IMR-90 (cell line): Measurements from ENCODE around the gene JPT2. TPM values are rescaled to one million over a fixed set of nuclear protein-coding genes. Genes with fewer than 3 reads are reported as not detected.

ENCODE experiments used
- ATAC-seq: fragments of 200-7000 bp; cut with Tn5 transposase; 2 replicates; pipeline ENCODE4 v1.9.1; 2020; ENCODE audit warnings: low read depth, mild to moderate bottlenecking, moderate library complexity
- BruUV-seq: library from RNA; stranded (reverse); fragments of 400-500 nt; replicated peaks from 2 replicates; lab custom pipeline; 2021; lab: Mats Ljungman, UMichigan
- CTCF ChIA-PET: fragments of 300-600 bp; formaldehyde crosslinking; extraction: SDS; loops from one replicate; lab custom pipeline; 2021; ENCODE audit warnings: antibody characterized with exemption; lab: Yijun Ruan, JAX
- POLR2A ChIA-PET: fragments of 300-600 bp; sonication (Branson Sonifier 250); formaldehyde crosslinking; loops from one replicate; lab custom pipeline; 2022; ENCODE audit warnings: antibody characterized with exemption; ENCODE audit not compliant: unreplicated experiment; lab: Charles Lee
- DNase-seq: peaks from one replicate; pipeline ENCODE4 v3.0.0; 2013
- H2AFZ ChIP-seq: replicated peaks from 2 replicates; pipeline ENCODE3; 2013; ENCODE audit warnings: low read length, mild to moderate bottlenecking; ENCODE audit not compliant: poor library complexity
- H2AK5ac ChIP-seq: 2 replicates; pipeline ENCODE4 v1.6.1; 2013; ENCODE audit warnings: low read depth, low read length, inconsistent platforms
- H2AK9ac ChIP-seq: replicated peaks from 2 replicates; pipeline ENCODE3; 2013; ENCODE audit warnings: mild to moderate bottlenecking, low read depth, low read length, moderate library complexity; ENCODE audit not compliant: poor library complexity
- H2BK120ac ChIP-seq: 2 replicates; pipeline ENCODE4 v1.6.1; 2013; ENCODE audit warnings: low read depth, low read length, inconsistent platforms
- H2BK15ac ChIP-seq: 3 replicates; pipeline ENCODE4 v1.6.1; 2013; ENCODE audit warnings: low read depth, low read length, inconsistent platforms
- H2BK20ac ChIP-seq: 2 replicates; pipeline ENCODE4 v1.6.1; 2013; ENCODE audit warnings: low read depth, mild to moderate bottlenecking, inconsistent platforms, low read length, moderate library complexity
- H2BK5ac ChIP-seq: 2 replicates; pipeline ENCODE4 v1.6.1; 2013; ENCODE audit warnings: mild to moderate bottlenecking, low read depth, low read length, inconsistent platforms; ENCODE audit not compliant: poor library complexity, severe bottlenecking
- H3K14ac ChIP-seq: replicated peaks from 2 replicates; pipeline ENCODE4 v1.6.1; 2013; ENCODE audit warnings: low read depth, low read length, inconsistent platforms
- H3K18ac ChIP-seq: 2 replicates; pipeline ENCODE4 v1.6.1; 2013; ENCODE audit warnings: low read depth, low read length, control low read depth
- H3K23ac ChIP-seq: 2 replicates; pipeline ENCODE4 v1.6.1; 2013; ENCODE audit warnings: low read depth, low read length, inconsistent platforms
- H3K27ac ChIP-seq: 2 replicates; pipeline ENCODE4 v1.5.1; 2013; ENCODE audit warnings: mild to moderate bottlenecking, control low read depth, low read length; ENCODE audit not compliant: insufficient read depth
- H3K27me3 ChIP-seq: 2 replicates; pipeline ENCODE4 v1.6.1; 2013; ENCODE audit warnings: low read length; ENCODE audit not compliant: control insufficient read depth, insufficient read depth
- H3K36me3 ChIP-seq: 2 replicates; pipeline ENCODE4 v1.6.1; 2013; ENCODE audit warnings: low read length, mixed read lengths; ENCODE audit not compliant: control insufficient read depth, insufficient read depth
- H3K4ac ChIP-seq: 2 replicates; pipeline ENCODE4 v1.6.1; 2013; ENCODE audit warnings: low read depth, low read length, inconsistent platforms
- H3K4me1 ChIP-seq: 2 replicates; pipeline ENCODE4 v1.6.1; 2013; ENCODE audit warnings: low read length, mixed read lengths; ENCODE audit not compliant: control insufficient read depth, insufficient read depth
- H3K4me2 ChIP-seq: 2 replicates; pipeline ENCODE4 v1.6.1; 2013; ENCODE audit warnings: low read depth, mild to moderate bottlenecking, control low read depth, low read length, moderate library complexity
- H3K4me3 ChIP-seq: 2 replicates; pipeline ENCODE4 v1.5.1; 2013; ENCODE audit warnings: low read depth, mild to moderate bottlenecking, control low read depth, low read length, moderate library complexity; ENCODE audit not compliant: insufficient read depth
- H3K56ac ChIP-seq: 2 replicates; pipeline ENCODE4 v1.6.1; 2013; ENCODE audit warnings: low read length, inconsistent platforms; ENCODE audit not compliant: insufficient read depth; ENCODE audit errors: extremely low read depth
- H3K79me1 ChIP-seq, 2 experiments: 2 replicates each; pipeline ENCODE4 v1.6.1; 2013; ENCODE audit warnings: low read length in 2 of 2, inconsistent platforms in 1 of 2, low read depth in 1 of 2
- H3K9ac ChIP-seq: 2 replicates; pipeline ENCODE4 v1.6.1; 2013; ENCODE audit warnings: low read depth, low read length, control low read depth
- H3K9me1 ChIP-seq: 2 replicates; pipeline ENCODE4 v1.6.1; 2013; ENCODE audit warnings: low read length, inconsistent platforms; ENCODE audit not compliant: insufficient read depth
- H3K9me3 ChIP-seq: 2 replicates; pipeline ENCODE4 v1.6.1; 2013; ENCODE audit warnings: low read length; ENCODE audit not compliant: control insufficient read depth, insufficient read depth
- H4K20me1 ChIP-seq: 2 replicates; pipeline ENCODE4 v1.6.1; 2013; ENCODE audit warnings: low read length, inconsistent platforms; ENCODE audit not compliant: insufficient read depth
- H4K5ac ChIP-seq: 2 replicates; pipeline ENCODE4 v1.6.1; 2013; ENCODE audit warnings: mild to moderate bottlenecking, low read depth, low read length, control low read depth
- H4K8ac ChIP-seq, 2 experiments: 2 replicates each; pipeline ENCODE4 v1.6.1; 2013; ENCODE audit warnings: low read depth in 2 of 2, low read length in 2 of 2, control low read depth in 1 of 2, inconsistent platforms in 1 of 2
- H4K91ac ChIP-seq: 2 replicates; pipeline ENCODE4 v1.6.1; 2013; ENCODE audit warnings: low read depth, low read length, inconsistent platforms; ENCODE audit not compliant: insufficient read depth
- BHLHE40 ChIP-seq: fragments of 150-350 bp; IDR thresholded peaks from 2 replicates; pipeline ENCODE4 v1.6.1; 2016; ENCODE audit warnings: mild to moderate bottlenecking, low read depth, low read length
- CEBPB ChIP-seq: IDR thresholded peaks from 2 replicates; pipeline ENCODE4 v1.6.1; 2012; ENCODE audit warnings: low read depth, low read length, improper control_type of control experiment
- CHD1 ChIP-seq: IDR thresholded peaks from 2 replicates; pipeline ENCODE4 v1.6.1; 2012; ENCODE audit warnings: low read depth, low read length, improper control_type of control experiment
- FOS ChIP-seq: fragments of 150-350 bp; IDR thresholded peaks from 2 replicates; pipeline ENCODE4 v1.6.1; 2016; ENCODE audit warnings: low read depth, low read length
- MAFK ChIP-seq: IDR thresholded peaks from 2 replicates; pipeline ENCODE4 v1.6.1; 2012; ENCODE audit warnings: low read depth, low read length, improper control_type of control experiment
- MAZ ChIP-seq: IDR thresholded peaks from 2 replicates; pipeline ENCODE4 v1.6.1; 2012; ENCODE audit warnings: low read depth, mild to moderate bottlenecking, low read length, improper control_type of control experiment, moderate library complexity, borderline replicate concordance
- MXI1 ChIP-seq: IDR thresholded peaks from 2 replicates; pipeline ENCODE4 v1.6.1; 2012; ENCODE audit warnings: low read depth, mild to moderate bottlenecking, low read length, moderate library complexity, borderline replicate concordance
- NFE2L2 ChIP-seq: fragments of 150-350 bp; IDR thresholded peaks from 2 replicates; pipeline ENCODE4 v1.6.1; 2016; ENCODE audit warnings: low read depth, mild to moderate bottlenecking, low read length
- POLR2A ChIP-seq: IDR thresholded peaks from 2 replicates; pipeline ENCODE4 v1.6.1; 2012; ENCODE audit warnings: mild to moderate bottlenecking, low read depth, low read length
- RAD21 ChIP-seq: IDR thresholded peaks from 2 replicates; pipeline ENCODE4 v1.6.1; 2012; ENCODE audit warnings: low read length, improper control_type of control experiment
- RCOR1 ChIP-seq: IDR thresholded peaks from 2 replicates; pipeline ENCODE4 v1.6.1; 2012; ENCODE audit warnings: mild to moderate bottlenecking, low read length, improper control_type of control experiment; ENCODE audit not compliant: insufficient replicate concordance
- RFX5 ChIP-seq: IDR thresholded peaks from 2 replicates; pipeline ENCODE4 v1.8.0; 2012; ENCODE audit warnings: low read depth, mild to moderate bottlenecking, low read length, moderate library complexity
- SMC3 ChIP-seq: fragments of 150-350 bp; IDR thresholded peaks from 2 replicates; pipeline ENCODE4 v1.6.1; 2016; ENCODE audit warnings: low read depth, mild to moderate bottlenecking, antibody characterized with exemption, low read length, moderate library complexity
- WGBS, 2 experiments: methylation state at CpG; one replicate each; pipeline versions ENCODE4 v1.1.5 to v1.1.7; 2013; ENCODE audit warnings: missing lambda C conversion rate in 2 of 2; ENCODE audit not compliant: insufficient read length in 1 of 2; ENCODE audit errors: extremely low coverage in 2 of 2; 5-methylcytosine and 5-hydroxymethylcytosine counted together
- dilution Hi-C: fragments of 300-500 bp; cut with HindIII; formaldehyde crosslinking; loops from one replicate; pipeline ENCODE4 v1.14.3; 2018; ENCODE audit warnings: low sequenced_read_pairs; ENCODE audit not compliant: unreplicated experiment
- in situ Hi-C: fragments of 300-500 bp; cut with MboI; formaldehyde crosslinking; loops from 3 replicates; pipeline ENCODE4 v1.14.3; 2019; ENCODE audit warnings: low sequenced_read_pairs, inconsistent platforms, mixed read lengths
- intact Hi-C: fragments of 100-400 bp; cut with micrococcal nuclease; formaldehyde crosslinking; loops from 2 replicates; pipeline ENCODE4 v1.10.0; 2022
- polyA plus RNA-seq, 3 experiments: library from polyadenylated mRNA; depleted of rRNA; stranded (reverse); fragments of >200 nt; gene quantifications; 2 replicates each; pipeline ENCODE4 v1.2.3, GENCODE V29; 2012; ENCODE audit warnings: low replicate concordance in 1 of 3
- total RNA-seq: library from RNA; depleted of rRNA; stranded (reverse); fragments of >200 nt; gene quantifications from 2 replicates; pipeline ENCODE4 v1.2.3, GENCODE V29; 2012
- TF ChIP-seq, protein P1 (sequence below): conservative IDR thresholded peaks from 2 replicates; pipeline ENCODE4 v1.5.1; 2012; ENCODE audit warnings: mild to moderate bottlenecking, low read depth, low read length, improper control_type of control experiment
- TF ChIP-seq, protein P2 (sequence below): fragments of 150-350 bp; IDR thresholded peaks from 2 replicates; pipeline ENCODE4 v1.6.1; 2017; ENCODE audit warnings: mild to moderate bottlenecking, antibody characterized with exemption, low read length, low read depth
- TF ChIP-seq, protein P3 (sequence below): fragments of 150-350 bp; IDR thresholded peaks from 2 replicates; pipeline ENCODE4 v1.6.1; 2016; ENCODE audit warnings: low read depth, mild to moderate bottlenecking, low read length, moderate library complexity, borderline replicate concordance

The JPT2 gene
- total and polyA plus RNA-seq, 2 of the 4 experiments (the other 2 are of a cell fraction): 40.0 to 41.5 TPM

DNA sequence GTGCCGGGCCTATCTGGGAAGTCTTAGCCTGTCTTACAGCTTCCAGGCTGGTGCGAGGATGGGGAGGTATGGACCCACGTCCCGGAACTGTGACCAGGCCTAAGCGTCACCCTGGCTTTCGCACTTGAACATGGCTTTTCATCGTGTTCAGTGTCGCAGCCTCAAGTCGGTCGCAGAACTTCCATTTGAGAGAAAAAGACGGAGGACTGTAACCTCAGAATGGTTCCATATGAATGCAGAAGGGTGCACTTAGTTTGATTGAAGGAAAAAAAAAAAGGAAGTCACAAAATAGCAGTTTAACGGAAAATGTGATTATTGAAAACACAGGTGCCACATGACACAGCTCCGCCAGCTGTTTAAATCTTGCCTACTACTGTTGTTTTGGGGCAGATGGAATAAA, 30.2 kb upstream of the JPT2 start:
- no peak overlapping the region for H3K4me3 ChIP-seq
- peaks cover 32 to 75% of the 10 kb centered on the region in 2 experiments for H3K79me1 ChIP-seq
- no peak overlapping the region for H4K8ac ChIP-seq
- no peak overlapping the region for H3K18ac ChIP-seq
- H2AK9ac ChIP-seq: no peak overlapping the region
- no peak overlapping the region for H3K9ac ChIP-seq
- no peak overlapping the region for H2BK5ac ChIP-seq
- no peak overlapping the region for H2BK120ac ChIP-seq
- WGBS, 2 experiments: 95% methylated on average over 12 of the region's 13 CpGs; no CpG with 5 or more reads in 1 of the 2 experiments
- no peak overlapping the region for H3K23ac ChIP-seq
- no peaks in the 10 kb centered on the region for H3K9me3 ChIP-seq
- DNase-seq (no peak), ATAC-seq (no peak)
- H2BK15ac ChIP-seq: no peak overlapping the region
- peaks cover 50% of the 10 kb centered on the region for H4K20me1 ChIP-seq
- H3K4me1 ChIP-seq: peaks cover 3% of the 10 kb centered on the region; the same call in 1 of the 2 replicates
- ChIA-PET POLR2A (no interaction called here), CTCF (interaction anchor here (0.6 kb wide), 1 partner anchor 50 kb away, joined by 4 read pairs; no protein-coding TSS in a partner anchor)
- intact Hi-C loops: no loop called here
- H3K9me1 ChIP-seq: peaks cover 32% of the 10 kb centered on the region
- H3K36me3 ChIP-seq: peaks cover 51% of the 10 kb centered on the region
- H3K27me3 ChIP-seq: no peaks in the 10 kb centered on the region
- in situ Hi-C loops: no loop called here
- H3K14ac ChIP-seq: no peak overlapping the region
- H3K4ac ChIP-seq: no peak overlapping the region
- no peak overlapping the region for H4K91ac ChIP-seq
- TF ChIP-seq MAZ (no peak), BHLHE40 (no peak), MXI1 (no peak), SMC3 (no peak), MAFK (no peak), RCOR1 (no peak), FOS (no peak), CHD1 (no peak), NFE2L2 (no peak), RFX5 (no peak), CEBPB (no peak), POLR2A (no peak), RAD21 (no peak)
- TF ChIP-seq, protein P1, sequence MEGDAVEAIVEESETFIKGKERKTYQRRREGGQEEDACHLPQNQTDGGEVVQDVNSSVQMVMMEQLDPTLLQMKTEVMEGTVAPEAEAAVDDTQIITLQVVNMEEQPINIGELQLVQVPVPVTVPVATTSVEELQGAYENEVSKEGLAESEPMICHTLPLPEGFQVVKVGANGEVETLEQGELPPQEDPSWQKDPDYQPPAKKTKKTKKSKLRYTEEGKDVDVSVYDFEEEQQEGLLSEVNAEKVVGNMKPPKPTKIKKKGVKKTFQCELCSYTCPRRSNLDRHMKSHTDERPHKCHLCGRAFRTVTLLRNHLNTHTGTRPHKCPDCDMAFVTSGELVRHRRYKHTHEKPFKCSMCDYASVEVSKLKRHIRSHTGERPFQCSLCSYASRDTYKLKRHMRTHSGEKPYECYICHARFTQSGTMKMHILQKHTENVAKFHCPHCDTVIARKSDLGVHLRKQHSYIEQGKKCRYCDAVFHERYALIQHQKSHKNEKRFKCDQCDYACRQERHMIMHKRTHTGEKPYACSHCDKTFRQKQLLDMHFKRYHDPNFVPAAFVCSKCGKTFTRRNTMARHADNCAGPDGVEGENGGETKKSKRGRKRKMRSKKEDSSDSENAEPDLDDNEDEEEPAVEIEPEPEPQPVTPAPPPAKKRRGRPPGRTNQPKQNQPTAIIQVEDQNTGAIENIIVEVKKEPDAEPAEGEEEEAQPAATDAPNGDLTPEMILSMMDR: no peak
- TF ChIP-seq, protein P2, sequence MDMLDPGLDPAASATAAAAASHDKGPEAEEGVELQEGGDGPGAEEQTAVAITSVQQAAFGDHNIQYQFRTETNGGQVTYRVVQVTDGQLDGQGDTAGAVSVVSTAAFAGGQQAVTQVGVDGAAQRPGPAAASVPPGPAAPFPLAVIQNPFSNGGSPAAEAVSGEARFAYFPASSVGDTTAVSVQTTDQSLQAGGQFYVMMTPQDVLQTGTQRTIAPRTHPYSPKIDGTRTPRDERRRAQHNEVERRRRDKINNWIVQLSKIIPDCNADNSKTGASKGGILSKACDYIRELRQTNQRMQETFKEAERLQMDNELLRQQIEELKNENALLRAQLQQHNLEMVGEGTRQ: no peak
- TF ChIP-seq, protein P3, sequence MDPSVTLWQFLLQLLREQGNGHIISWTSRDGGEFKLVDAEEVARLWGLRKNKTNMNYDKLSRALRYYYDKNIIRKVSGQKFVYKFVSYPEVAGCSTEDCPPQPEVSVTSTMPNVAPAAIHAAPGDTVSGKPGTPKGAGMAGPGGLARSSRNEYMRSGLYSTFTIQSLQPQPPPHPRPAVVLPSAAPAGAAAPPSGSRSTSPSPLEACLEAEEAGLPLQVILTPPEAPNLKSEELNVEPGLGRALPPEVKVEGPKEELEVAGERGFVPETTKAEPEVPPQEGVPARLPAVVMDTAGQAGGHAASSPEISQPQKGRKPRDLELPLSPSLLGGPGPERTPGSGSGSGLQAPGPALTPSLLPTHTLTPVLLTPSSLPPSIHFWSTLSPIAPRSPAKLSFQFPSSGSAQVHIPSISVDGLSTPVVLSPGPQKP: no peak
- H3K4me2 ChIP-seq: no peak overlapping the region
- no TSS peak for BruUV-seq
- no peak overlapping the region for H2BK20ac ChIP-seq
- no peak overlapping the region for H3K56ac ChIP-seq
- dilution Hi-C loops: no loop called here
- no peak overlapping the region for H2AK5ac ChIP-seq
- H2AFZ ChIP-seq: no peak overlapping the region
- H3K27ac ChIP-seq: no peak overlapping the region
- no peak overlapping the region for H4K5ac ChIP-seq
